ENCODE results near the gene LRRC46. TPM values are rescaled to one million over a fixed set of nuclear protein-coding genes. Genes with fewer than 3 reads are reported as not detected.

The LRRC46 gene
- total and polyA plus RNA-seq, 2 of the 13 experiments (the other 11 are each of a cell fraction or from before 2014, with no cell fraction given): 0.09 TPM

DNA sequence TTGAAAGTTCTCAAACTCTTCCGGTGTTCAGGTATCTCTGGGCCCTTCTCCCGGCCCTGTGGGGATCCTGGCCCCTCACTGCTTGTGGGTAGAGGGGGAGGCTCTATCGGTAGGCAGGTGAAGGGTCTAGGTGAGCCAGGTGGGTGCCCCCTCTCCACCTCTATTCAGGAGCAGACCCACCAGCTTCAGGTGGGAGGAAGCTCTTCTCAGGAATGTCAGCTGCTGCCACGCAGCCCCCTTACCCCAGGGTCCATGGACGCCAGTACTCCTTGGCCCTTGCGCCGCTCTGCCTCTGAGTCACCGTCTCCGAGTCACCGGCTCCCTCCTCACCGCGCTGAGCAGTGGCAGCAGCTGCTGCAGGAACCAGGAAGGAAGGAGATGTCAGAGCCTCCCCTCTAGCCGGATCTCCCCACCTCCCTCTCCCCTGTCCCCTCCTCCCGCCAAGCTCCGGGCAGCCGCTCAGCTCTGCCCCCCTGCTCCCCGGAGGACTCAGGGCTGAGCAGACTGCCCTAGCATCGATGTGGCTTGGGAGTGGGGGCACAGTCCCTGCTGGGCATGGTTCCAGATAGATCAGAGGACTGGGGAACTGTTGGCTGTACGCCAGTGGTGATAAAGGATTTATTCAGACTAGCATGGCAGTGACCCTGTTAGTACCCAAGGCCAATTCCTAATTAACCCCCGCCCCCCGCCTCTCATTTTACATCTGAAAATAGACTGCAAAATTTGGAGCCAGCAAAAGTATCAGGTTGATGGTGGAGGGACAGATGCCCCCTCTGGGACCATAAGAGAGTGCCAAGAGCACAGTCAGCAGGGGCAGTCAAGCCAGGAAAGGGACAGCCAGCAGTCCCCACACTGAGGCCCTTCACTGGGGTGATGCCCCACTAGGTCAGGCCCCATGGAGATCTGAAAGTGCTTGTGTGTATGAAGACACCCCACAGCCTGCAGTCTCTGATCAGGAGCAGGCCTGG is 9.8 kb upstream of the LRRC46 start, which contains the start of gene OSBPL7 (continued):
- TF ChIP-seq, protein P1, sequence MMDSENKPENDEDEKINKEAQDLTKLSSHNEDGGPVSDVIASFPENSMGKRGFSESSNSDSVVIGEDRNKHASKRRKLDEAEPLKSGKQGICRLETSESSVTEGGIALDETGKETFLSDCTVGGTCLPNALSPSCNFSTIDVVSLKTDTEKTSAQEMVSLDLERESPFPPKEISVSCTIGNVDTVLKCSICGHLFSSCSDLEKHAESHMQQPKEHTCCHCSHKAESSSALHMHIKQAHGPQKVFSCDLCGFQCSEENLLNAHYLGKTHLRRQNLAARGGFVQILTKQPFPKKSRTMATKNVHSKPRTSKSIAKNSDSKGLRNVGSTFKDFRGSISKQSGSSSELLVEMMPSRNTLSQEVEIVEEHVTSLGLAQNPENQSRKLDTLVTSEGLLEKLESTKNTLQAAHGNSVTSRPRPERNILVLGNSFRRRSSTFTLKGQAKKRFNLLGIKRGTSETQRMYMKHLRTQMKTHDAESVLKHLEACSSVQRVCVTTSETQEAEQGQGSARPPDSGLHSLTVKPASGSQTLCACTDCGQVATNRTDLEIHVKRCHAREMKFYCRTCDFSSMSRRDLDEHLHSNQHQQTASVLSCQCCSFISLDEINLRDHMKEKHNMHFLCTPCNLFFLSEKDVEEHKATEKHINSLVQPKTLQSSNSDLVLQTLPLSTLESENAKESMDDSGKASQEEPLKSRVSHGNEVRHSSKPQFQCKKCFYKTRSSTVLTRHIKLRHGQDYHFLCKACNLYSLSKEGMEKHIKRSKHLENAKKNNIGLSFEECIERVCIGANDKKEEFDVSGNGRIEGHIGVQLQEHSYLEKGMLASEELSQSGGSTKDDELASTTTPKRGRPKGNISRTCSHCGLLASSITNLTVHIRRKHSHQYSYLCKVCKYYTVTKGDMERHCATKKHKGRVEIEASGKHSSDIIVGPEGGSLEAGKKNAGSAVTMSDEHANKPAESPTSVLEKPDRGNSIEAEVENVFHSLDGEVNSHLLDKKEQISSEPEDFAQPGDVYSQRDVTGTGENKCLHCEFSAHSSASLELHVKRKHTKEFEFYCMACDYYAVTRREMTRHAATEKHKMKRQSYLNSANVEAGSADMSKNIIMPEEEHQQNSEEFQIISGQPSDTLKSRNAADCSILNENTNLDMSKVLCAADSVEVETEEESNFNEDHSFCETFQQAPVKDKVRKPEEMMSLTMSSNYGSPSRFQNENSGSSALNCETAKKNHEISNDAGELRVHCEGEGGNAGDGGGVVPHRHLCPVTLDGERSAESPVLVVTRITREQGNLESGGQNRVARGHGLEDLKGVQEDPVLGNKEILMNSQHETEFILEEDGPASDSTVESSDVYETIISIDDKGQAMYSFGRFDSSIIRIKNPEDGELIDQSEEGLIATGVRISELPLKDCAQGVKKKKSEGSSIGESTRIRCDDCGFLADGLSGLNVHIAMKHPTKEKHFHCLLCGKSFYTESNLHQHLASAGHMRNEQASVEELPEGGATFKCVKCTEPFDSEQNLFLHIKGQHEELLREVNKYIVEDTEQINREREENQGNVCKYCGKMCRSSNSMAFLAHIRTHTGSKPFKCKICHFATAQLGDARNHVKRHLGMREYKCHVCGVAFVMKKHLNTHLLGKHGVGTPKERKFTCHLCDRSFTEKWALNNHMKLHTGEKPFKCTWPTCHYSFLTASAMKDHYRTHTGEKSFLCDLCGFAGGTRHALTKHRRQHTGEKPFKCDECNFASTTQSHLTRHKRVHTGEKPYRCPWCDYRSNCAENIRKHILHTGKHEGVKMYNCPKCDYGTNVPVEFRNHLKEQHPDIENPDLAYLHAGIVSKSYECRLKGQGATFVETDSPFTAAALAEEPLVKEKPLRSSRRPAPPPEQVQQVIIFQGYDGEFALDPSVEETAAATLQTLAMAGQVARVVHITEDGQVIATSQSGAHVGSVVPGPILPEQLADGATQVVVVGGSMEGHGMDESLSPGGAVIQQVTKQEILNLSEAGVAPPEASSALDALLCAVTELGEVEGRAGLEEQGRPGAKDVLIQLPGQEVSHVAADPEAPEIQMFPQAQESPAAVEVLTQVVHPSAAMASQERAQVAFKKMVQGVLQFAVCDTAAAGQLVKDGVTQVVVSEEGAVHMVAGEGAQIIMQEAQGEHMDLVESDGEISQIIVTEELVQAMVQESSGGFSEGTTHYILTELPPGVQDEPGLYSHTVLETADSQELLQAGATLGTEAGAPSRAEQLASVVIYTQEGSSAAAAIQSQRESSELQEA (CRISPR knock-in tag; IDR thresholded peaks at IDR 0.05; ENCODE audit: not compliant biosample characterization): peak; percentile 73
- TF ChIP-seq ZFP37 (CRISPR knock-in tag; IDR thresholded peaks at IDR 0.05; ENCODE audit: borderline replicate concordance): no peak
- no peak for TF ChIP-seq ATF1 (CRISPR knock-in tag; IDR thresholded peaks at IDR 0.05)
- 0 out of 2 replicates have a peak, but pooled peaks have one; percentile 30 for TF ChIP-seq KMT2A (CRISPR knock-in tag; IDR thresholded peaks at IDR 0.05)
- TF ChIP-seq, protein P2, sequence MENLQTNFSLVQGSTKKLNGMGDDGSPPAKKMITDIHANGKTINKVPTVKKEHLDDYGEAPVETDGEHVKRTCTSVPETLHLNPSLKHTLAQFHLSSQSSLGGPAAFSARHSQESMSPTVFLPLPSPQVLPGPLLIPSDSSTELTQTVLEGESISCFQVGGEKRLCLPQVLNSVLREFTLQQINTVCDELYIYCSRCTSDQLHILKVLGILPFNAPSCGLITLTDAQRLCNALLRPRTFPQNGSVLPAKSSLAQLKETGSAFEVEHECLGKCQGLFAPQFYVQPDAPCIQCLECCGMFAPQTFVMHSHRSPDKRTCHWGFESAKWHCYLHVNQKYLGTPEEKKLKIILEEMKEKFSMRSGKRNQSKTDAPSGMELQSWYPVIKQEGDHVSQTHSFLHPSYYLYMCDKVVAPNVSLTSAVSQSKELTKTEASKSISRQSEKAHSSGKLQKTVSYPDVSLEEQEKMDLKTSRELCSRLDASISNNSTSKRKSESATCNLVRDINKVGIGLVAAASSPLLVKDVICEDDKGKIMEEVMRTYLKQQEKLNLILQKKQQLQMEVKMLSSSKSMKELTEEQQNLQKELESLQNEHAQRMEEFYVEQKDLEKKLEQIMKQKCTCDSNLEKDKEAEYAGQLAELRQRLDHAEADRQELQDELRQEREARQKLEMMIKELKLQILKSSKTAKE (CRISPR knock-in tag; IDR thresholded peaks at IDR 0.05; ENCODE audit: borderline replicate concordance): no peak
- TF ChIP-seq ZNF652 (CRISPR knock-in tag; IDR thresholded peaks at IDR 0.05; ENCODE audit: borderline replicate concordance, low read depth): peak; percentile 49; the same call in 1 of the 2 replicates
- peak; percentile 96 for TF ChIP-seq ZNF451 (CRISPR knock-in tag; IDR thresholded peaks at IDR 0.05)
- TF ChIP-seq TBX3 (IDR thresholded peaks at IDR 0.05; ENCODE audit: borderline replicate concordance): no peak
- TF ChIP-seq ZNF12 (CRISPR knock-in tag; IDR thresholded peaks at IDR 0.05): 0 out of 2 replicates have a peak, but pooled peaks have one; percentile 41
- no peak for TF ChIP-seq CENPX (CRISPR knock-in tag; IDR thresholded peaks at IDR 0.05)
- TF ChIP-seq FOXM1 (CRISPR knock-in tag; IDR thresholded peaks at IDR 0.05): no peak
- TF ChIP-seq ZFX (CRISPR knock-in tag; IDR thresholded peaks at IDR 0.05; ENCODE audit: low read depth): peak; percentile 72
- TF ChIP-seq NCOA2 (CRISPR knock-in tag; IDR thresholded peaks at IDR 0.05): peak; percentile 26; the same call in 1 of the 2 replicates
- TF ChIP-seq ZNF660 (CRISPR knock-in tag; IDR thresholded peaks at IDR 0.05; ENCODE audit: borderline replicate concordance, low read depth): no peak
- no peak for TF ChIP-seq SNAI1 (CRISPR knock-in tag; IDR thresholded peaks at IDR 0.05; ENCODE audit: borderline replicate concordance)
- peak; percentile 53; the same call in 1 of the 2 replicates for TF ChIP-seq KDM4B (CRISPR knock-in tag; IDR thresholded peaks at IDR 0.05)
- TF ChIP-seq, protein P3, sequence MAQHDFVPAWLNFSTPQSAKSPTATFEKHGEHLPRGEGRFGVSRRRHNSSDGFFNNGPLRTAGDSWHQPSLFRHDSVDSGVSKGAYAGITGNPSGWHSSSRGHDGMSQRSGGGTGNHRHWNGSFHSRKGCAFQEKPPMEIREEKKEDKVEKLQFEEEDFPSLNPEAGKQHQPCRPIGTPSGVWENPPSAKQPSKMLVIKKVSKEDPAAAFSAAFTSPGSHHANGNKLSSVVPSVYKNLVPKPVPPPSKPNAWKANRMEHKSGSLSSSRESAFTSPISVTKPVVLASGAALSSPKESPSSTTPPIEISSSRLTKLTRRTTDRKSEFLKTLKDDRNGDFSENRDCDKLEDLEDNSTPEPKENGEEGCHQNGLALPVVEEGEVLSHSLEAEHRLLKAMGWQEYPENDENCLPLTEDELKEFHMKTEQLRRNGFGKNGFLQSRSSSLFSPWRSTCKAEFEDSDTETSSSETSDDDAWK (CRISPR knock-in tag; IDR thresholded peaks at IDR 0.05): no peak

Measured in HepG2 (cell line).